K562 treated with DMSO at 1 percent for 24 hours (cell line): ENCODE results near the gene SUZ12. TPM values are rescaled to one million over a fixed set of nuclear protein-coding genes. Genes with fewer than 3 reads are reported as not detected.

ENCODE experiments used
- total RNA-seq: library from RNA; unstranded; fragments of 300-600 nt; gene quantifications from 2 replicates; pipeline ENCODE4 v1.2.3, GENCODE V29; 2022; ENCODE audit warnings: low read depth; ENCODE audit not compliant: insufficient read depth

Gene SUZ12
- 15.6 and 20.6 TPM in 2 replicates for total RNA-seq

GRCh38 chr17:31936615-31937609 is at the start of gene SUZ12:
Gene SUZ12 (plus strand): TSS chr17:31937007. CDS start chr17:31937247, 240 bp downstream.

GRCh38 chr17:32006957-32007462 is 70.2 kb downstream of the SUZ12 start, which contains the start of gene LRRC37B:
Gene LRRC37B (plus strand): TSS chr17:32007383. CDS start chr17:32021393, 14,010 bp downstream.

Other genes with a start within 250 kb of the SUZ12 start
- 63.0 and 64.8 TPM in 2 replicates for gene COPRS, start 77.8 kb upstream of the SUZ12 start, total RNA-seq
- 28.1 and 32.6 TPM in 2 replicates for gene UTP6, start 35.3 kb upstream of the SUZ12 start, total RNA-seq
- gene LRRC37B, start 70.4 kb downstream of the SUZ12 start, total RNA-seq: 12.1 and 14.0 TPM in 2 replicates
- 18.9 and 21.3 TPM in 2 replicates for gene RHOT1, start 205.5 kb downstream of the SUZ12 start, total RNA-seq